Measurements from ENCODE around the gene TP73. TPM values are rescaled to one million over a fixed set of nuclear protein-coding genes. Genes with fewer than 3 reads are reported as not detected.

TP73 gene
- total and polyA plus RNA-seq, 8 donors, result 0.11 to 0.51 (median 0.28) TPM

DNA sequence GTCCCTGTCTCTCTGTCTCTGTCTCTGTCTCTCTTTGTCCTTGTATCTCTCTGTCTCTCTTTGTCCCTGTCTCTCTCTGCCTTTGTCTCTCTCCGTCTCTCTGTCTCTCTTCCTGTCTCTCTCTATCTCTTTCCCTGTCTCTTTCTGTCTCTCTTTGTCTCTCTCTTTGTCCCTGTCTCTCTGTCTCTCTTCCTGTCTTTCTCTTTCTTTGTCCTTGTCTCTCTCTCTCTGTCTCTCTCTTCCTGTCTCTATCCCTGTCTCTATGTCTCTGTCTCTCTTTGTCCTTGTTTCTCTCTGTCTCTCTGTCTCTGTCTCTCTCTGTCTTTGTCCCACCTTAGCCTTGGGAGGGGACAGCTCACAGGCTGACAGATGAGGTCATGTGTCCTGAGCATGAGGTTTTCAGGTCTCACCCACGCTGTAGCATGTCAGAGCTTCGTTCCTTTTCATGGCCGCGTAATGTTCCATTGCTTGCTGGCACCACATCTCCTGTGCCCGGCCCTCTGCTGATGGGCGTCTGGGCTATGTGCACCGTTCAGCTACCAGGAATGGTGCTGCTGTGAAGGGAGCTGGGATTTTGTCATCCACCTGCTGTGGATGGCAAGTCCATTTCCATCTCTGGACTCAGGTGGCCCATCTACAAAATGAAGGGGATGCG, 27.6 kb downstream of the TP73 start:
- 91 to 95% methylated on average over 9 of the region's 9 CpGs for WGBS, 2 donors
- TF ChIP-seq, protein P1, sequence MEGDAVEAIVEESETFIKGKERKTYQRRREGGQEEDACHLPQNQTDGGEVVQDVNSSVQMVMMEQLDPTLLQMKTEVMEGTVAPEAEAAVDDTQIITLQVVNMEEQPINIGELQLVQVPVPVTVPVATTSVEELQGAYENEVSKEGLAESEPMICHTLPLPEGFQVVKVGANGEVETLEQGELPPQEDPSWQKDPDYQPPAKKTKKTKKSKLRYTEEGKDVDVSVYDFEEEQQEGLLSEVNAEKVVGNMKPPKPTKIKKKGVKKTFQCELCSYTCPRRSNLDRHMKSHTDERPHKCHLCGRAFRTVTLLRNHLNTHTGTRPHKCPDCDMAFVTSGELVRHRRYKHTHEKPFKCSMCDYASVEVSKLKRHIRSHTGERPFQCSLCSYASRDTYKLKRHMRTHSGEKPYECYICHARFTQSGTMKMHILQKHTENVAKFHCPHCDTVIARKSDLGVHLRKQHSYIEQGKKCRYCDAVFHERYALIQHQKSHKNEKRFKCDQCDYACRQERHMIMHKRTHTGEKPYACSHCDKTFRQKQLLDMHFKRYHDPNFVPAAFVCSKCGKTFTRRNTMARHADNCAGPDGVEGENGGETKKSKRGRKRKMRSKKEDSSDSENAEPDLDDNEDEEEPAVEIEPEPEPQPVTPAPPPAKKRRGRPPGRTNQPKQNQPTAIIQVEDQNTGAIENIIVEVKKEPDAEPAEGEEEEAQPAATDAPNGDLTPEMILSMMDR (IDR thresholded peaks at IDR 0.05), result no peak
- no peak for ATAC-seq
- Histone ChIP-seq H3K27me3 (no peaks in the 10 kb centered on the region), H3K27ac (no peak overlapping the region), H3K9me3 (no peaks in the 10 kb centered on the region), H3K4me1 (no peaks in the 10 kb centered on the region), H3K36me3 (no peaks in the 10 kb centered on the region), H3K4me3 (no peak overlapping the region)
- intact Hi-C loops (cut with DNase I), result no loop called here
- FAIRE-seq, result no peak
- DNase-seq, result no peak

DNA sequence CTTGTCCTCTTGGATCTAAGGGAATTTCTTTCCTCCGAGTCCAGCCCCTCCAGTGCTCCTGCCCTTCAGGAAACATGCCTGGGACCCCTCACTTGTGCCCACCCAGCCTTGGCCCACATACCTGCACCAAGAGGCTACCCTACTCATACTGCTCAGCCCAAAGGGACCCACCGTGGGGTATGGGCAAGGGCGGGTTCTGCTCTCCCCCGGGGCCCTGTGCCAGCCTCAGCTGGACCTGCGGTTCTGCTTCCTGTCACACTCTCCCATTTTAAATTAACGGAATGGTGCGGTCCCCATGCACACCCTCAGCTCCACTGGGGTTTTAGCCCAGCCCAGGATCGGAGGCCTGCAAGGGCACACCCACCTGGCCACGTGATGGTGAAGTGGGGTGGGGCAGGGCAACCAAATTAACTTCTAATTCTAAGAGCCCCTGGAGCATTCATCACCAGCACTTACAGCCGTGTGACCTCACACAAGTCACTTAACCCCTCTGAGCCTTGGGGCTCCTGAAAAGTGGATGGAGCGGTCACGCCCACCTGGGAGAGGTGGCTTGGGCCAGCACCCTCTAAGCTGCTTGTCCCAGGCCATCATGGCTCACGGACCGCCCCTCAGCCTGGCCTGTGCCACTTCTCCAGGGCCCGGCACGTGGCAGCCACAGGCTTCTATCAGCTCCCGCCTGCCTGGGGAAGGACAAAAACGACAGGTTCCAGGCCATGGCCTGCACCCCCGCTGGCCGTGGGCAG, 28.3 kb downstream of the TP73 start:
- Histone ChIP-seq H3K4me3 (no peak overlapping the region), H3K9me3 (no peaks in the 10 kb centered on the region), H3K27me3 (no peaks in the 10 kb centered on the region), H3K4me1 (no peaks in the 10 kb centered on the region), H3K27ac (no peak overlapping the region), H3K36me3 (no peaks in the 10 kb centered on the region)
- WGBS, 2 donors, result 74 to 79% methylated on average over 18 to 20 of the region's 20 CpGs
- no peak for ATAC-seq
- TF ChIP-seq, protein P1 (IDR thresholded peaks at IDR 0.05), result no peak
- peak in 2 of 6 donors; percentile 15 to 60 for DNase-seq
- FAIRE-seq, result no peak
- intact Hi-C loops (cut with DNase I), result no loop called here

DNA sequence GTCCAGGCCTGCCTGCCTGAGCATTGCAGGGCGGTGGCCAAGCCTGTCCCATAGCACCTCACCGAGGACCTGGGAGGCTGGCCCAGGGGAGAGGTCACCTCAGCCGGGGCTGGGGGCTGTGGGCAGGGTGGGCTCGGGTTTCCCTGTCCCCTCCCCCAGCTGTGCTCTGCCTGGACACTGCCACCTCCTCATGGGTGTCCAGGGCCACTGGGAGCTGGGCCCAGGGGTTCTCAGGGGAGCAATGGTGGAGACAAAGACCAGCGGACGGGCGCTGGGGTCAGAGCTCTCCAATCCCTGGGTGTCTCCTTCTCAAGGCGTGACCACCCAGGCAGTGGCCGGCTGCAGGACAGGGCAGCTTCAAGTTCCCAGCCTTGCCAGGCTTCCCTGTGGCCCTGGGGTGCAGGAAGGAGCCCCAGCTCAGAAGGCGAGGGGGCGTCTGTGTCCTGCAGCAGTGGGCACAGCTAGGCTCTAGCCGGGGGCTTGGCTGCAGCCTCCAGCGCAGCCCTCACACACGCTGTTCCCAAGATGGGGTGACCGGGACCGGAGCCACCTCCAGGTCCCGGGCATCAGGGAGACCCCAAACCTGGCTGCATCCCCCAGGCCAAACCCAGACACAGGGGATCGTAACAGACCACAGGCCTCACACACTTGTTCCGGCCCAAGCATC, 29.0 kb downstream of the TP73 start:
- DNase-seq, result peak in 2 of 6 donors; percentile 18 to 56
- FAIRE-seq, result no peak
- WGBS, 2 donors, result 86 to 87% methylated on average over 18 to 19 of the region's 19 CpGs
- no peaks in the 10 kb centered on the region for H3K27me3 ChIP-seq
- no peak overlapping the region for H3K4me3 ChIP-seq
- no peak for ATAC-seq
- H3K9me3 ChIP-seq, result no peaks in the 10 kb centered on the region
- no peaks in the 10 kb centered on the region for H3K36me3 ChIP-seq
- H3K4me1 ChIP-seq, result no peaks in the 10 kb centered on the region
- intact Hi-C loops (cut with DNase I), result no loop called here
- H3K27ac ChIP-seq, result no peak overlapping the region
- TF ChIP-seq, protein P1 (IDR thresholded peaks at IDR 0.05), result no peak

- ATAC-seq (no peak), DNase-seq (peak in 2 of 6 donors; percentile 16 to 58), FAIRE-seq (no peak)
- Histone ChIP-seq H3K27me3 (no peaks in the 10 kb centered on the region), H3K27ac (no peak overlapping the region), H3K36me3 (no peaks in the 10 kb centered on the region), H3K4me1 (no peaks in the 10 kb centered on the region), H3K9me3 (no peaks in the 10 kb centered on the region), H3K4me3 (no peak overlapping the region)
- WGBS, 2 donors, result 86 to 92% methylated on average over 24 to 27 of the region's 27 CpGs
- TF ChIP-seq, protein P1 (IDR thresholded peaks at IDR 0.05), result no peak
- intact Hi-C loops (cut with DNase I), result no loop called here
Observed at GRCh38 chr1:3681898-3682806, 29.8 kb downstream of the TP73 start.
